Measurements from ENCODE around the gene CMIP.

Gene CMIP

GRCh38 chr16:81526935-81527334 lies 82.3 kb downstream of the CMIP start:
- no peaks in the 10 kb centered on the region for H3K27me3 Mint-ChIP-seq (ENCODE audit: low read depth)
- H3K36me3 Mint-ChIP-seq (ENCODE audit: low read depth): peaks cover 39% of the 10 kb centered on the region
- H3K27ac Mint-ChIP-seq: peak overlapping the region; percentile 45 to 85 (median 74)
- no peak overlapping the region for H3K4me3 Mint-ChIP-seq
- no peak for TF ChIP-seq CTCF (IDR thresholded peaks at IDR 0.05; ENCODE audit: unreplicated experiment in 3 of 3)
- H3K4me1 Mint-ChIP-seq: peaks cover 27% of the 10 kb centered on the region
- peaks cover 13% of the 10 kb centered on the region for H3K9me3 Mint-ChIP-seq

- peaks cover 40% of the 10 kb centered on the region for H3K36me3 Mint-ChIP-seq (ENCODE audit: low read depth)
- peaks cover 30% of the 10 kb centered on the region for H3K4me1 Mint-ChIP-seq
- peak overlapping the region; percentile 26 to 74 (median 45) for H3K27ac Mint-ChIP-seq
- H3K9me3 Mint-ChIP-seq: peaks cover 13% of the 10 kb centered on the region
- no peaks in the 10 kb centered on the region for H3K27me3 Mint-ChIP-seq (ENCODE audit: low read depth)
- H3K4me3 Mint-ChIP-seq: no peak overlapping the region
- TF ChIP-seq CTCF (IDR thresholded peaks at IDR 0.05; ENCODE audit: unreplicated experiment in 3 of 3): no peak
Measured at GRCh38 chr16:81527477-81528178, 83.0 kb downstream of the CMIP start.

- no peak overlapping the region for H3K27ac Mint-ChIP-seq
- no peak overlapping the region for H3K4me3 Mint-ChIP-seq
- H3K9me3 Mint-ChIP-seq: peaks cover 13% of the 10 kb centered on the region
- H3K27me3 Mint-ChIP-seq (ENCODE audit: low read depth): no peaks in the 10 kb centered on the region
- no peak for TF ChIP-seq CTCF (IDR thresholded peaks at IDR 0.05; ENCODE audit: unreplicated experiment in 3 of 3)
- H3K4me1 Mint-ChIP-seq: peaks cover 36% of the 10 kb centered on the region
- peaks cover 40% of the 10 kb centered on the region for H3K36me3 Mint-ChIP-seq (ENCODE audit: low read depth)
Measured at GRCh38 chr16:81528256-81528655, 83.6 kb downstream of the CMIP start.

- peak overlapping the region in 2 of 3 experiments; percentile 68 to 70 for H3K27ac Mint-ChIP-seq
- no peak for TF ChIP-seq CTCF (IDR thresholded peaks at IDR 0.05; ENCODE audit: unreplicated experiment in 3 of 3)
Measured at GRCh38 chr16:81530296-81530721, 85.7 kb downstream of the CMIP start.

GRCh38 chr16:81530814-81531213 lies 86.2 kb downstream of the CMIP start:
- H3K4me3 Mint-ChIP-seq: no peak overlapping the region
- no peak for TF ChIP-seq CTCF (IDR thresholded peaks at IDR 0.05; ENCODE audit: unreplicated experiment in 3 of 3)
- peaks cover 42% of the 10 kb centered on the region for H3K36me3 Mint-ChIP-seq (ENCODE audit: low read depth)
- peaks cover 13% of the 10 kb centered on the region for H3K9me3 Mint-ChIP-seq
- peaks cover 52% of the 10 kb centered on the region for H3K4me1 Mint-ChIP-seq
- no peaks in the 10 kb centered on the region for H3K27me3 Mint-ChIP-seq (ENCODE audit: low read depth)
- H3K27ac Mint-ChIP-seq: peak overlapping the region in 2 of 3 experiments; percentile 68 to 70

More at GRCh38 chr16:81530296-81530721, 85.7 kb downstream of the CMIP start:
- peaks cover 40% of the 10 kb centered on the region for H3K36me3 Mint-ChIP-seq (ENCODE audit: low read depth)
- peaks cover 47% of the 10 kb centered on the region for H3K4me1 Mint-ChIP-seq
- no peak overlapping the region for H3K4me3 Mint-ChIP-seq
- H3K27me3 Mint-ChIP-seq (ENCODE audit: low read depth): no peaks in the 10 kb centered on the region
- H3K9me3 Mint-ChIP-seq: peaks cover 13% of the 10 kb centered on the region

GRCh38 chr16:81531419-81531821 lies 86.8 kb downstream of the CMIP start:
- no peaks in the 10 kb centered on the region for H3K27me3 Mint-ChIP-seq (ENCODE audit: low read depth)
- peaks cover 58% of the 10 kb centered on the region for H3K4me1 Mint-ChIP-seq
- peak overlapping the region; percentile 27 to 70 (median 57) for H3K27ac Mint-ChIP-seq
- no peak overlapping the region for H3K4me3 Mint-ChIP-seq
- peaks cover 43% of the 10 kb centered on the region for H3K36me3 Mint-ChIP-seq (ENCODE audit: low read depth)
- no peak for TF ChIP-seq CTCF (IDR thresholded peaks at IDR 0.05; ENCODE audit: unreplicated experiment in 3 of 3)
- peaks cover 13% of the 10 kb centered on the region for H3K9me3 Mint-ChIP-seq
